GM12891 (cell line): ENCODE data around the gene KCTD16.

Experiments
- PAX5 ChIP-seq: IDR thresholded peaks from 2 replicates; pipeline ENCODE4 v1.6.1; 2011; ENCODE audit warnings: low read length, moderate library complexity, mild to moderate bottlenecking; ENCODE audit not compliant: insufficient read depth, severe bottlenecking
- POLR2A ChIP-seq: IDR thresholded peaks from 2 replicates; pipeline ENCODE4 v1.6.1; 2011; ENCODE audit warnings: low read depth, low read length, control low read depth
- POLR2AphosphoS5 ChIP-seq: IDR thresholded peaks from 2 replicates; pipeline ENCODE4 v1.6.1; 2011; ENCODE audit warnings: low read depth, low read length, control low read depth
- POU2F2 ChIP-seq: IDR thresholded peaks from 2 replicates; pipeline ENCODE4 v1.6.1; 2011; ENCODE audit warnings: low read depth, mild to moderate bottlenecking, control low read depth, low read length, moderate library complexity
- SPI1 ChIP-seq: IDR thresholded peaks from 2 replicates; pipeline ENCODE4 v1.6.1; 2011; ENCODE audit warnings: low read depth, low read length, control low read depth
- TAF1 ChIP-seq: IDR thresholded peaks from 2 replicates; pipeline ENCODE4 v1.6.1; 2011; ENCODE audit warnings: low read depth, low read length, control low read depth

DNA sequence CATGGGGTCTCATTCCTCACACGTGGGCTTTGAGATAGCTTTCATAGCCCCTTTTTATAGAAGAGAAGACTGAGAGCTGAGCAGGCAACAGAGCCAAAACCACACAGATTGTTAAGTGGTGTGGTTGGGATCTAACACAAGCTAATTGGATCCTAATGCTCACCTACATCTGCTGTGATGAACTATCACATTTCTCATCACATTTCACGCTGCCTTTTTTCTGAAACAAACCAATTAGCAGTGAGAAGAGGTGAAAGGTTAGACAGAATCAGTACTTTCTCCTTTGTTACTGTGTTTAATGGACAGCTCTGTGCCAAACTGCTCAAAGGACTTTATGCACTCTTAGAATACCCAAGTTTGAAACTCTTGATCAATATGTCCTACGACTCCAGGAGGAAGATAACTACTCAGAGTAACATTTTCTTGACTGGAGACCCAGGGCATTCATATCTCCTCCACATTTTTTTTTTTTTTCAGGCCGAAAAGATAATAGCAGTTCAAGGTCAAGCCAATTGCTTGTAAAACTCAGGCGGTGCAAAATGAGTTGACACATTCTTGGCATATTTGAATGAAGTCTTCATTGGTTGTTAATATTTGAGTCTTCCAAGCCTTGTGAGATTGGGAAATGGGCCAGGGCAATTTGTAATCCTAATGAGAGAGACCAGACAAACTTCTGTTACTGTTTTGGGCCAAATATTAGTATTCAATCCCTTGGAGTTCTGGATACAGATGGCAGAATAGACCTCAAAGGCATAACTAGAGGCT, 138.4 kb downstream of the KCTD16 start:
- TF ChIP-seq POLR2A, result no peak
- TF ChIP-seq SPI1, result no peak
- no peak for TF ChIP-seq POLR2AphosphoS5
- TF ChIP-seq TAF1, result no peak
- TF ChIP-seq PAX5, result no peak
- TF ChIP-seq POU2F2, result no peak
